ENCODE data around the gene DZIP1L.

Gene DZIP1L

DNA sequence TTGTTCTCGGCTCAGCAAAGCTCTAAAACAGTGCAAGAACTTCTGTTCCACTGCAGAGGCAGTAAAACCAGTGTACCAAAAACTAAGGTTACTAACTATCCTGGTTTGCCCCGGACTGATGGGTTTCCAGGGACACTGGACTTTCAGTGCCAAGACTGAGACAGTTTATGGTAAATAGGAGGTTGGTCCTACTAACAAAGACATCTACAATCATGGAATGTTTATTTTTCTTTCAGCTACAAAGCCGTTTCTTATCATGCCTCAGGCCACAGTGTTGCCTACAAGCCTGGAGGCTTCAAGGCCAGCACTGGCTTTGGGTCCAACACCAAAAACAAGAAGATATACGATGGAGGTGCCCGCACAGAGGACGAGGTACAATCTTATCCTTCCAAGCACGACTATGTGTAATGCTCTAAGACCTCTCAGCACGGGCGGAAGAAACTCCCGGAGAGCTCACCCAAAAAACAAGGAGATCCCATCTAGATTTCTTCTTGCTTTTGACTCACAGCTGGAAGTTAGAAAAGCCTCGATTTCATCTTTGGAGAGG, 84.6 kb downstream of the DZIP1L start:
- no peak for DNase-seq

DNA sequence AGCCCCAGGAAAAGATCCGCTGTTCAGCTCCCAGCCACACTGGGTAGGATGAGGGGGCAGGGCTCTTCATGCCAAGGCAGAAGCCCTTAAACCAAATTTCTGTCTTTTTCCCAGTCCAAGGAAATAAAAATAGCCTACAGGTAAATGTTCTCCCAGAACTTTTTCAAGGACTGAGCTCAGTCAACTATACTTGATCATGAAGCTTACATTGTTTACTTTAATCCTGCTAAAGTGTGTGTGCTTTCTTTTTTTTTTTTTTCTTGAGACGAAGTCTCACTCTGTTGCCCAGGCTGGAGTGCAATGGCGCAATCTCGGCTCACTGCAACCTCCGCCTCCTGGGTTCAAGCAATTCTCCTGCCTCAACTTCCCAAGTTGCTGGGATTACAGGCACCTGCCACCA, 87.6 kb downstream of the DZIP1L start:
- no peak for DNase-seq

DNA sequence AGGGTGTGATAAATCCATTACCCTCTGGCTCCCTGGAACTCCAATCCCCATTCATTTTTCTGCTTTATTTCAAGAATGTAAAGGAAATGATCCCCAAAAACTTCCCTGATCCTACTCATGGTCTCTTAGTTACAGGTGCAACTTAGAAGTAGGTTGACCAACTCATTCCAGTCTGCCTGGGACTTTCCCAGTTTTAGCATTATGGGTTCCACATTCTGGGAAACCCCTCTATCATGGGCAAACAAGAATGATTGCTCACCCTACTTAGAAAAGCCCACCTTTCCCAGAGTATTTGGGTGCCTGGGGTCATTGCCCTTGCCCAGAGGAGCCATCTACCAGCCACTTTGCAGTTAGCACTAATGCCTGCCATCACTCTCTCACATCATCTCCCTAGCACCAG, 89.9 kb downstream of the DZIP1L start:
- DNase-seq: no peak

DNA sequence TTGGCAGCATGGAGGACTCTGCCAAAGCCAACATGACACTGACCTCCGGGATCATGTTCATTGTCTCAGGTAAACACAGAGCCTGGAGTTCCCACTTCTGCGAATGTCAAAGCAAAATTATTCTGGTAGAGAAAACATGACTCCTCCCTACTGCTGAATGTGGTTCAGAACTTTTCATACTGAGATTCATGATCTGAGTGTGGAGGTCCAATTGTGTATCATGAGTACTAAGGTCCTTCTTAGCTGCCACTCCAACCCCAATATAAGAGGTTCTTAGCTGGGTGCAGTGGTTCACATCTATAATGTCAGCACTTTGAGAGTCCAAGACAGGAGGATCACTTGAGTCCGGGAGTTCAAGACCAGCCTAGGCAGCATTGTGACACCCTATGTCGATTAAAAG, 91.7 kb downstream of the DZIP1L start:
- DNase-seq: no peak

- DNase-seq: no peak
These were observed 95.9 kb downstream of the DZIP1L start for GRCh38 chr3:138019281-138020069.

DNA sequence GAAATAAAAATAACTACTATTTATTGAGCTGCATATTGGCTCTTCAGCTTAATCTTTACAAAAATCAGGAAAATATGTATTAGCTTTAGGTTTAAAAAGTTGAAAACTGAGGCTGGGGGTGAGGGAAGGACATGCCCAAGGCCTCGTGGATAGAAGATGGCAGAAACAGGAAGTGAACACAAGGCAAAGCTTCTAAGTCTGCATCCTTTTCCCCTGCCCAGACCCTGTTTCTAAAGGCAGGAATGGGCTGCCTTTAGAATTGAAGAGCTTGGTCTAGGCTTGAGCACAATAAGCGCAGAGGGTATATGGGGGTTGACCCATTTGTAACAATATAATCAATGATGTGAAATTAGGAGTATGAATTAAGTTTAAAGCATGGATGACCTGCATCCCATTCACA, 99.3 kb downstream of the DZIP1L start:
- DNase-seq: no peak

DNA sequence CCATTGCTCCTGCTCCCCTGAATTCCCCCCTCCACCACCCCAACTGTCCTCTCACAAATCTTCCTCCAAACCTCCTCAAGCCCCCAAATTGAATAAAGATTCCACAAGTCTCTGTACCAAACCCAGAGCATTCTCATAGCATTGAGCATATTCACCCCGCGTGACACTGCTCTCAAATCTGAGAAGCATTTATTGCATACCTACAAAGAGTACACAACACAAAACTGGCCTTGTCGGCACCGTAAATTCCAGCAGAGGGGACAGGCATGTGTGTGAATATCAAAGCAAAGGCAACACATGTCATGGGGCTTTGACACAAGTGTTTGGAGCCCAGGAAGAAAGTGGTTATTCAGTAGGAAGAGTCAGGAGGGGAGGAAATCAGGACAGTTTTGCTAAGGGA, 102.9 kb downstream of the DZIP1L start:
- no peak for DNase-seq

All from NCI-H524 (cell line).